IPS-18a (cell line): Measurements from ENCODE around the gene POF1B.

Experiments
- H3K27ac ChIP-seq: one replicate; pipeline ENCODE4 v1.5.1; 2013; ENCODE audit warnings: low read length
- H3K27me3 ChIP-seq: one replicate; pipeline ENCODE4 v1.6.1; 2013; ENCODE audit warnings: mild to moderate bottlenecking, low read length; ENCODE audit not compliant: control insufficient read depth, insufficient read depth
- H3K36me3 ChIP-seq: one replicate; pipeline ENCODE4 v1.6.1; 2013; ENCODE audit warnings: low read depth, low read length; ENCODE audit not compliant: control insufficient read depth
- H3K4me1 ChIP-seq: one replicate; pipeline ENCODE4 v1.6.1; 2013; ENCODE audit warnings: low read depth, low read length; ENCODE audit not compliant: control insufficient read depth
- H3K4me3 ChIP-seq: one replicate; pipeline ENCODE4 v1.5.1; 2013; ENCODE audit warnings: low read length
- H3K9ac ChIP-seq: one replicate; pipeline ENCODE4 v1.6.1; 2013; ENCODE audit warnings: mild to moderate bottlenecking, low read length, moderate library complexity
- H3K9me3 ChIP-seq: one replicate; pipeline ENCODE4 v1.6.1; 2013; ENCODE audit warnings: low read depth, low read length; ENCODE audit not compliant: control insufficient read depth

Gene POF1B

GRCh38 chrX:85379174-85379907 is at the start of gene POF1B:
POF1B (minus strand) TSS chrX:85379665; CDS start chrX:85379454, 211 bp downstream.
- Histone ChIP-seq H3K9me3 (peaks cover 13% of the 10 kb centered on the region), H3K9ac (no peak within 1 kb of the TSS), H3K27ac (no peak within 1 kb of the TSS), H3K36me3 (no peaks in the 10 kb centered on the region), H3K27me3 (no peaks in the 10 kb centered on the region), H3K4me1 (no peaks in the 10 kb centered on the region), H3K4me3 (no peak within 1 kb of the TSS)

- H3K4me1 ChIP-seq: no peaks in the 10 kb centered on the region
- no peak overlapping the region for H3K27ac ChIP-seq
- H3K9me3 ChIP-seq: peaks cover 21% of the 10 kb centered on the region
- peaks cover 30% of the 10 kb centered on the region for H3K27me3 ChIP-seq
- no peak overlapping the region for H3K4me3 ChIP-seq
- H3K9ac ChIP-seq: no peak overlapping the region
- H3K36me3 ChIP-seq: no peaks in the 10 kb centered on the region
Observed at GRCh38 chrX:85429066-85429465, 49.6 kb upstream of the POF1B start.

GRCh38 chrX:85419293-85419692 is 39.8 kb upstream of the POF1B start:
- Histone ChIP-seq H3K4me1 (no peaks in the 10 kb centered on the region), H3K27ac (no peak overlapping the region), H3K9ac (no peak overlapping the region), H3K9me3 (peaks cover 14% of the 10 kb centered on the region), H3K36me3 (no peaks in the 10 kb centered on the region), H3K27me3 (no peaks in the 10 kb centered on the region), H3K4me3 (no peak overlapping the region)

- Histone ChIP-seq H3K4me3 (no peak overlapping the region), H3K4me1 (no peaks in the 10 kb centered on the region), H3K9me3 (peaks cover 19% of the 10 kb centered on the region), H3K36me3 (no peaks in the 10 kb centered on the region), H3K27me3 (no peaks in the 10 kb centered on the region), H3K9ac (no peak overlapping the region), H3K27ac (no peak overlapping the region)
Observed at GRCh38 chrX:85391878-85392238, 12.4 kb upstream of the POF1B start.

- H3K4me1 ChIP-seq: no peaks in the 10 kb centered on the region
- no peak overlapping the region for H3K27ac ChIP-seq
- H3K9ac ChIP-seq: no peak overlapping the region
- H3K36me3 ChIP-seq: no peaks in the 10 kb centered on the region
- peaks cover 19% of the 10 kb centered on the region for H3K9me3 ChIP-seq
- H3K4me3 ChIP-seq: no peak overlapping the region
- H3K27me3 ChIP-seq: no peaks in the 10 kb centered on the region
Observed at GRCh38 chrX:85391185-85391877, 11.9 kb upstream of the POF1B start.

- Histone ChIP-seq H3K27me3 (no peaks in the 10 kb centered on the region), H3K4me3 (no peak overlapping the region), H3K9ac (no peak overlapping the region), H3K36me3 (no peaks in the 10 kb centered on the region), H3K27ac (no peak overlapping the region), H3K9me3 (peaks cover 6% of the 10 kb centered on the region), H3K4me1 (no peaks in the 10 kb centered on the region)
Observed at GRCh38 chrX:85381602-85382001, 2.1 kb upstream of the POF1B start.

GRCh38 chrX:85378461-85378860 is 1.0 kb downstream of the POF1B start:
- H3K4me3 ChIP-seq: no peak overlapping the region
- no peak overlapping the region for H3K9ac ChIP-seq
- peaks cover 15% of the 10 kb centered on the region for H3K9me3 ChIP-seq
- H3K36me3 ChIP-seq: no peaks in the 10 kb centered on the region
- no peaks in the 10 kb centered on the region for H3K4me1 ChIP-seq
- H3K27ac ChIP-seq: no peak overlapping the region
- no peaks in the 10 kb centered on the region for H3K27me3 ChIP-seq

- no peaks in the 10 kb centered on the region for H3K4me1 ChIP-seq
- H3K4me3 ChIP-seq: no peak overlapping the region
- no peak overlapping the region for H3K27ac ChIP-seq
- no peaks in the 10 kb centered on the region for H3K36me3 ChIP-seq
- no peaks in the 10 kb centered on the region for H3K27me3 ChIP-seq
- H3K9ac ChIP-seq: no peak overlapping the region
- peaks cover 10% of the 10 kb centered on the region for H3K9me3 ChIP-seq
Observed at GRCh38 chrX:85375333-85375738, 4.1 kb downstream of the POF1B start.

- Histone ChIP-seq H3K27ac (no peak overlapping the region), H3K27me3 (no peaks in the 10 kb centered on the region), H3K36me3 (no peaks in the 10 kb centered on the region)
Observed at GRCh38 chrX:85365370-85365995, 14.0 kb downstream of the POF1B start.

GRCh38 chrX:85359051-85359450 is 20.4 kb downstream of the POF1B start:
- Histone ChIP-seq H3K27ac (no peak overlapping the region), H3K27me3 (no peaks in the 10 kb centered on the region), H3K9me3 (peaks cover 27% of the 10 kb centered on the region), H3K9ac (no peak overlapping the region), H3K4me3 (no peak overlapping the region), H3K36me3 (no peaks in the 10 kb centered on the region), H3K4me1 (no peaks in the 10 kb centered on the region)

More at GRCh38 chrX:85365370-85365995, 14.0 kb downstream of the POF1B start:
- H3K9me3 ChIP-seq: peaks cover 27% of the 10 kb centered on the region
- H3K9ac ChIP-seq: no peak overlapping the region
- H3K4me1 ChIP-seq: no peaks in the 10 kb centered on the region
- H3K4me3 ChIP-seq: no peak overlapping the region

GRCh38 chrX:85345523-85345922 is 33.9 kb downstream of the POF1B start:
- no peaks in the 10 kb centered on the region for H3K36me3 ChIP-seq
- no peaks in the 10 kb centered on the region for H3K27me3 ChIP-seq
- no peak overlapping the region for H3K27ac ChIP-seq
- no peak overlapping the region for H3K4me3 ChIP-seq
- no peaks in the 10 kb centered on the region for H3K4me1 ChIP-seq
- no peak overlapping the region for H3K9ac ChIP-seq
- peaks cover 12% of the 10 kb centered on the region for H3K9me3 ChIP-seq

- Histone ChIP-seq H3K9ac (no peak overlapping the region), H3K4me3 (no peak overlapping the region), H3K27ac (no peak overlapping the region), H3K27me3 (no peaks in the 10 kb centered on the region), H3K4me1 (no peaks in the 10 kb centered on the region), H3K36me3 (no peaks in the 10 kb centered on the region), H3K9me3 (peaks cover 3% of the 10 kb centered on the region)
Observed at GRCh38 chrX:85327060-85327333, 52.5 kb downstream of the POF1B start.
